Upper lobe of left lung (tissue), 6 donors: ENCODE data around the gene CORO6. TPM values are rescaled to one million over a fixed set of nuclear protein-coding genes. Genes with fewer than 3 reads are reported as not detected.

ENCODE experiments used
- ATAC-seq, 2 donors: fragments of 200-7000 bp; cut with Tn5 transposase; one replicate each; pipeline ENCODE4 v1.9.1; 2022; ENCODE audit warnings: mild to moderate bottlenecking in 2 of 2, moderate library complexity in 2 of 2; ENCODE audit not compliant: low FRiP score in 2 of 2
- DNase-seq, 2 donors: peaks; one replicate each; pipeline ENCODE4 v3.0.0-alpha.2; 2019 to 2020
- H3K27ac ChIP-seq, 4 donors: fragments of 200-600 bp; sonication (generic); one replicate each; pipeline ENCODE4 v1.5.1; 2016 to 2019
- H3K27me3 ChIP-seq, 4 donors: fragments of 200-600 bp; sonication (generic); one replicate each; pipeline ENCODE4 v1.5.1; 2017 to 2019
- H3K36me3 ChIP-seq, 4 donors: fragments of 200-600 bp; sonication (generic); one replicate each; pipeline ENCODE4 v1.5.1; 2016 to 2019
- H3K4me1 ChIP-seq, 4 donors: fragments of 200-600 bp; sonication (generic); one replicate each; pipeline ENCODE4 v1.5.1; 2018 to 2019
- H3K4me3 ChIP-seq, 4 donors: fragments of 200-600 bp; sonication (generic); one replicate each; pipeline ENCODE4 v1.5.1; 2017 to 2019; ENCODE audit warnings: mild to moderate bottlenecking in 2 of 4, moderate library complexity in 1 of 4
- H3K9me3 ChIP-seq, 4 donors: fragments of 200-600 bp; sonication (generic); one replicate each; pipeline ENCODE4 v1.5.1; 2018 to 2019
- CTCF ChIP-seq, 6 experiments: fragments of 450-650 bp in 4 of 6; fragments of 200-600 bp in 2 of 6; sonication (generic) in 2 of 6; IDR thresholded peaks; one replicate each; pipeline ENCODE4 v1.5.1; 2016 to 2019; ENCODE audit warnings: antibody characterized with exemption in 6 of 6
- EP300 ChIP-seq, 4 donors: sonication (generic); formaldehyde crosslinking; IDR thresholded peaks; one replicate each; pipeline ENCODE4 v1.5.1; 2017; ENCODE audit warnings: antibody characterized with exemption in 4 of 4, control low read depth in 2 of 4
- POLR2A ChIP-seq, 4 donors: fragments of 450-650 bp; IDR thresholded peaks; one replicate each; pipeline ENCODE4 v1.5.1; 2016 to 2017; ENCODE audit warnings: antibody characterized with exemption in 4 of 4, mild to moderate bottlenecking in 2 of 4
- POLR2AphosphoS5 ChIP-seq, 2 donors: sonication (generic); formaldehyde crosslinking; IDR thresholded peaks; one replicate each; pipeline ENCODE4 v1.5.1; 2017; ENCODE audit warnings: antibody characterized with exemption in 2 of 2
- WGBS, 2 donors: methylation state at CpG; one replicate each; pipeline ENCODE4 v1.1.5; 2017 to 2018; 5-methylcytosine and 5-hydroxymethylcytosine counted together
- total RNA-seq, 6 donors: library from RNA; depleted of rRNA in 4 of 6; stranded (reverse); fragments of >200 nt in 4 of 6; gene quantifications; one replicate each; pipeline versions ENCODE4 v1.1.0 to v1.2.1, GENCODE V29; 2016 to 2021
- donor health status: DM: no; HTN: no; CAD: no; lungs with moderate emphysema.
- donor health status: DM: no; HTN: yes; CAD: no; lungs with severe emphysema.

Gene CORO6
- total RNA-seq, 6 donors from 2014 or later: 7.3 to 137 (median 12.2) TPM

- H3K27ac ChIP-seq: peak overlapping the region in 3 of 4 donors; percentile 13 to 52 (median 32)
- peak in 1 of 2 donors; percentile 35 for ATAC-seq
These were observed 42.7 kb upstream of the CORO6 start for GRCh38 chr17:29665481-29665810.

GRCh38 chr17:29664743-29665480 lies 42.2 kb upstream of the CORO6 start:
- WGBS, 2 donors: 57 to 71% methylated on average over 2 of the region's 2 CpGs
- ATAC-seq (no peak), DNase-seq (no peak)
- H3K9me3 ChIP-seq: no peaks in the 10 kb centered on the region
- peaks cover 8 to 14% (median 10%) of the 10 kb centered on the region in 4 donors for H3K4me1 ChIP-seq
- H3K27me3 ChIP-seq: no peaks in the 10 kb centered on the region
- H3K27ac ChIP-seq: peak overlapping the region in 3 of 4 donors; percentile 13 to 52 (median 32)
- H3K4me3 ChIP-seq: no peak overlapping the region
- TF ChIP-seq POLR2A (IDR thresholded peaks at IDR 0.05): no peak
- TF ChIP-seq EP300 (IDR thresholded peaks at IDR 0.05): no peak
- TF ChIP-seq POLR2AphosphoS5 (IDR thresholded peaks at IDR 0.05): no peak
- TF ChIP-seq CTCF (IDR thresholded peaks at IDR 0.05): no peak
- peaks cover 5 to 75% (median 38%) of the 10 kb centered on the region in 4 donors for H3K36me3 ChIP-seq

More at GRCh38 chr17:29665481-29665810, 42.7 kb upstream of the CORO6 start:
- Histone ChIP-seq H3K9me3 (no peaks in the 10 kb centered on the region), H3K36me3 (peaks cover 5 to 76% (median 41%) of the 10 kb centered on the region in 4 donors), H3K4me3 (no peak overlapping the region), H3K4me1 (peaks cover 8 to 14% (median 10%) of the 10 kb centered on the region in 4 donors), H3K27me3 (no peaks in the 10 kb centered on the region)
- no peak for DNase-seq
- 0 to 5% methylated on average over 1 of the region's 1 CpG for WGBS, 2 donors
- TF ChIP-seq POLR2A (IDR thresholded peaks at IDR 0.05): no peak
- TF ChIP-seq CTCF (IDR thresholded peaks at IDR 0.05): no peak
- TF ChIP-seq EP300 (IDR thresholded peaks at IDR 0.05): no peak
- TF ChIP-seq POLR2AphosphoS5 (IDR thresholded peaks at IDR 0.05): no peak

- no peak for DNase-seq
- no peak for ATAC-seq
- 17 to 32% methylated on average over 1 of the region's 1 CpG for WGBS, 2 donors
- Histone ChIP-seq H3K27me3 (no peaks in the 10 kb centered on the region), H3K9me3 (no peaks in the 10 kb centered on the region), H3K27ac (peak overlapping the region in 1 of 4 donors; percentile 36), H3K4me3 (no peak overlapping the region), H3K4me1 (peaks cover 9 to 14% (median 12%) of the 10 kb centered on the region in 4 donors), H3K36me3 (peaks cover 1 to 67% (median 31%) of the 10 kb centered on the region in 4 donors)
- TF ChIP-seq POLR2A (IDR thresholded peaks at IDR 0.05) (no peak), CTCF (IDR thresholded peaks at IDR 0.05) (no peak), EP300 (IDR thresholded peaks at IDR 0.05) (no peak), POLR2AphosphoS5 (IDR thresholded peaks at IDR 0.05) (no peak)
These were observed 40.4 kb upstream of the CORO6 start for GRCh38 chr17:29663155-29663554.

- Histone ChIP-seq H3K27me3 (no peaks in the 10 kb centered on the region), H3K27ac (no peak overlapping the region), H3K4me1 (peaks cover 9 to 14% (median 12%) of the 10 kb centered on the region in 4 donors), H3K9me3 (no peaks in the 10 kb centered on the region), H3K36me3 (peaks cover 0 to 52% (median 17%) of the 10 kb centered on the region in 4 donors), H3K4me3 (no peak overlapping the region)
- 64 to 70% methylated on average over 2 of the region's 2 CpGs for WGBS, 2 donors
- DNase-seq (no peak), ATAC-seq (no peak)
- no peak for TF ChIP-seq POLR2A (IDR thresholded peaks at IDR 0.05)
- no peak for TF ChIP-seq CTCF (IDR thresholded peaks at IDR 0.05)
- no peak for TF ChIP-seq EP300 (IDR thresholded peaks at IDR 0.05)
- no peak for TF ChIP-seq POLR2AphosphoS5 (IDR thresholded peaks at IDR 0.05)
These were observed 38.5 kb upstream of the CORO6 start for GRCh38 chr17:29661213-29661612.
